HG03575 (cell line): ENCODE results near the gene GPC6.

Source experiments
- ATAC-seq: cut with Tn5 transposase; IDR thresholded peaks from one replicate; pipeline ENCODE4 v1.9.1; 2021; ENCODE audit not compliant: unreplicated experiment, insufficient number of reproducible peaks, low FRiP score; ENCODE audit errors: extremely low read depth

Gene GPC6

DNA sequence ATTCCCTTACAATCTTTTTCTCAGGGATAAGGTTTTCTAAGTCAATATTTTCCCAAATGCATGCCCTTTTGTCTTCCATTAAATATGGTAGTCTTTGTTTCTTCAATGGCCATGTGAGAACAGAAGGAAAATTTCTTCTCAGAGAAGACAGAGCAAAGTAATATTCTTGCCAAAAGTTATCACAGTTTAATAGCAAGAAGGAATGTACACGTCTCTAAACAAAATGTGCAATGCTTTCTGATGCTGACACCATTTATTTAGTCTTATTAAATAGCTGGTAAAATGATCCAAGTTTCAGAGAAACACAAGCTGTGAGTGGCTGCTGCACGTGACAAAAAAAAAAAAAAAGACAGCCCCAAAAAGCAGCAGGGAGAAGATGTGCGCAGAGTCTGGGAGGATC, 542.5 kb downstream of the GPC6 start:
- no peak for ATAC-seq

DNA sequence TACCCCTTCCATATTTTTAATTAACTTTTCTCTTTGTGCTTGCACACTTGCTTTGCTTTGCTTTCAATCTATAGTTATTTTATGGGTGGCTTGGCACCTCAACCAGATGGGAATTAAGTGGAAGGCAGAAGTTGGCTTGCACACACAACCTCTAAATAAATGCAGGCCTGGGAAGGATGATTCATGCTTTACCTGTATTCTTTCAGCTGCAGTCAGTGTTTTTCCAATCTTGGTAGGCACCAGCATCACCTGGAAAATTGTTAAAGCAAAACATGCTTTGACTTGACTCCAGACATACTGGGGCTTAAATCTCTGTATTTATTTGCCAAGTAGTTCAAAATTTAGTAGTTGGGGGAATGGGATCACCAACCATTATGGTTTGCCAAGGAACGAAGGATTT, 543.0 kb downstream of the GPC6 start:
- ATAC-seq: no peak

DNA sequence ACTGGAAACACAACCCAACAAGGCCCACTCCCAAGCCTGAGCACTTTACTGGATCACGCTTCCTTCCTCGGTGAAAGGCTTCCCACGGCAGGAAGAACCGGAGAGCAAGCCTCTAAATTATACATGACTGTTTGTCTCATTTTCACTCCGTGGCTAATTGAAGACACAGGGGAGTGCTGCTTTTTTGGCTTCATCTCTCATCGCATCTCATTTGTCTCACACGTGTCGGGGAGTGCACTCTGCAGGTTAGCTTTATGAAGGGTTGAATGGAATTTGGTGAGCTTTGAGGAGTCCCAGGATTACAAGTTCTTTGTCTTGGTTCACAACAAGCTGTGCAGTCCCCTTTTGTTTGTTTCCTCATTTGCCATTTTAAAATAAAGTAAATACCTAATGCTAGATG, 544.6 kb downstream of the GPC6 start:
- ATAC-seq: no peak

GRCh38 chr13:93771782-93772181, 545.2 kb downstream of the GPC6 start:
- ATAC-seq: no peak

DNA sequence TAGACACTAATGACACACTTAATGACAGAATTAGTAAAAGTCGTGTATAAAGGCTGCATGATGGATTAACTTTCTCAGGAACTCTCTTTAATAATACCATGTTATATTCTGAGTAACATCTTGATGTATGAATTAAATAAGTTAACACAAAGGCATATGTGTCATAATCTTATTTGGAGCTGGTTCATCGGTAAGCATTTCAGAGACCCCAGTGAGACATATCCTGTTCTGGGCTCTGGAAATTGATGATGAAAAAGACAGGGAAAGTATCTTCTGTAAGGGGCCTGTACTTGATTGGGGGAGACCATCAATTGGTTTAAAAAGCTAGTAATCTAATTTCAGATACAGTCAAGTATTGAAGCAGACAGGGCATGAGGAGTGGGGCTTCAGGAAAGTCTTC, 547.9 kb downstream of the GPC6 start:
- ATAC-seq: no peak

GRCh38 chr13:93775027-93775426, 548.4 kb downstream of the GPC6 start:
- no peak for ATAC-seq

DNA sequence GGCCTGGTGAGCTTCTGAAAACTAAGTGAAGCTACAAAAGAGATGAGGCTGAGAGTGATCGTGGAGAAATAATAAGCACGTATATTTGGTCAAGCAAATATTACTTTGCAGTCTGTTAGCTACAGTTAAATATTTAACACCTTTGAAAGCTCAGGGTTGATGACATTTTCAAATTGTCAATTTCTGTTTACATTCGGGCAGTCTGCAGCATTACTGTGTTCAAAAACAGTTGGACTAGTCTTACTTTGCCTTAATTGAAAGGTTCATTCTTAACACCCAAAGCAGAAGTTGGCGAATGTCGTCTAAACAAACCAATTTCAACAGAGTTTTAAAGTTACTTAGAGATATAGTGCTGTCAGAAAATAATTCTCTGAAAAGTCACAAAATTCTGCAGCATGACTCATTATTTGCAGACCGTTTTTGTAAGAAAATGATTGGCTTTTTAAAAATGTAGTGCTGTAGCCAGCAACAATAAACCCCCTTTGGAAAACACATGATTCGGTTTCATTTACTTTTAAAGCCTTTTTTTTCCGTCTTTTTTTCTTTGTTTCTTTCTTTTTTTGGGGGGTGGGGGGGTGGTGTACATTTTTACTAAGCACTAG, 549.0 kb downstream of the GPC6 start:
- no peak for ATAC-seq

GRCh38 chr13:93776936-93777335, 550.3 kb downstream of the GPC6 start:
- ATAC-seq: no peak

GRCh38 chr13:93777504-93777903, 550.9 kb downstream of the GPC6 start:
- no peak for ATAC-seq

GRCh38 chr13:93778548-93778947, 551.9 kb downstream of the GPC6 start:
- ATAC-seq: no peak

DNA sequence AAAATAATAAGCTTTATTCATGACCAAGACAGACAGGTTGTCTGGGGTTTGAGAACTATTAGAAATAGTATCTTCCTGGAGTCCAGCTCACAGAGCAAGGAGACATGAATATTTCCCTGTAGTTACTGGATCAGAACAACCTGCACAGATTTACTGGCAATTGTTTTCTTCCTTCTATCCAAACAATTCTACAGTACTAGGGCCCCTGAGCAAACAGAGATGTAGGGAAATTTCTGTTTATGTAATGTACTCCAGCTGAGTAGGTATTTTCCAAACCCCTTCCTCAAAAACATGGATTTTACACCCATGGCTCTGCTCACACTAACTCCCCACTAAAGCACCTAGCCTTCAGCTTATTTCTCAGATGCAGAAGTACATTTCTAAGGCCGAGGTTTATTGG, 557.6 kb downstream of the GPC6 start:
- ATAC-seq: no peak

GRCh38 chr13:93786846-93787489, 560.4 kb downstream of the GPC6 start:
- no peak for ATAC-seq

DNA sequence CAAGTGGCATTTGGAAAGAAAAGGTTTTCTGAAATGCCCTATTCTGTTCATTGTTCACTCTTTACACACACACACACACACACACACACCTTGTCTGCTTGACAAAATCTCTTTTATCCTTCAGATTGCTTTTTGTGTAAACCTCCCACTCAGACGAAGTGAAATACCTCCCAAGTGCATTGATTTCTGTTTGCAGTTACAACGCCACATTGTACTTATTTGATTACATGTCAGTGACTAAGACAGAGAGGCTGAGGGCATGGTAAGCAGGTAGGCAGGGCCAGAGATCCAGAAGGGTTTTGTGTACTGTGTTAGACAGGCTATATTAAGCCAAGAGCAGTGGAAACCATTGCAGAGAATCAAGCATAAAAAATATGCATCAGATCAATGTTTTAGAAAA, 561.8 kb downstream of the GPC6 start:
- no peak for ATAC-seq

DNA sequence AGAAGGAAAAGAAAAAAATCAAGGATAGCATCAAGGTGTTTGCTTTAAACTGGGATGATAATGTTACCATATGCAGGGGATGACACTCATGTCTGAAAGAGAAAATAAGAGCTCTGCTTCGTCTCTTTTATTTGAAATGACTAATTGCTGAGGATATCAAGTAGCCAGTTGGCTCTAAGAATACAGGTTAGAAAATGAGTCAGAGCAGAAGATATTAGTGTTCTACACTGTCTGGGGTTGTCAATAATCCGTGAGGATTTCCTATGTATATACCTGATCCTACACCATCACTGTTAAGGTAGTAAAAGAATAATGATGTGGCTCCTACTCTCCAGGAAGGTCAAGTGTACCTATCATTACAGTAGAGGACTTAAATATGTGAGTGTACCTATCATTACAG, 562.5 kb downstream of the GPC6 start:
- ATAC-seq: no peak

- peak; percentile 84 for ATAC-seq
Observed at GRCh38 chr13:93794197-93794885, 567.7 kb downstream of the GPC6 start.

- ATAC-seq: peak; percentile 39
Observed at GRCh38 chr13:93797463-93797862, 570.9 kb downstream of the GPC6 start.

DNA sequence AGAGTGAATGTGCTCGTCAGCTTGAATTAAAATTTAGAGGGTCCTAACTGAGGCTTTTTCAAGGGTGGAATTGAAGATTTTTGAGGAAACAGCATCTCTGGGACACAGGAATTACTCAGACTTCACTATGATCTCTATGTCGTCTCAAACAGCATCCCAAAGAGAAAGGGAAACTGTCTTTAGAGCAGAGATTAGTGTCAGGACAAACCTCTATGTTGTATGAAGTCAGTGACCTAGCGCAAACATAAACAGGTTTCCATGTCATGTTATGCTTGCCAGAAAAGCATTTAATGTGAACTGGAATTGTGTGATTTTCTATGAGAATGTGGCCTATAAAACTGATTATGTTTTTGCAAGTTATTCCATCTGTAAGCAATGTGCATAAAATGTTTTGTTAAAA, 573.7 kb downstream of the GPC6 start:
- no peak for ATAC-seq

GRCh38 chr13:93805736-93806135, 579.1 kb downstream of the GPC6 start:
- ATAC-seq: no peak

DNA sequence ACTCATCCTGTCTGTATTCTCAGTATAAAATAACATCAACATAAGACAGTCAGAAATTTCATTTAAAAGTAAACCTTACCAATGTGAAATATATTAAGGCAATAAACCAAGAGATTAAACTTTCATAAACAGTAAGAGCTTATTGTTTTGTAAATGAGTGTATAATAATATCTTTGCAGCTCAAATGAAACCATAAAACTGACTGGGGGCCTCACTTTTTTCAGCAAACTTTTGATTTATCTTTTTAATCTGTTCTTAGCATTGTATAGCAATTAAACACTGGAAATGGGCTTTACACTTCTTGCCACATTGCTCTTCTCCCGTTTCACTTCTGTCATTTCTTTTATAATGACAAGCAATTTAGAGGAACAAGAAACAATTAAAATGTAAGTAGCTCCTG, 580.3 kb downstream of the GPC6 start:
- ATAC-seq: no peak

GRCh38 chr13:93810264-93810663, 583.7 kb downstream of the GPC6 start:
- no peak for ATAC-seq
